ENCODE data around the gene GRIK4. TPM values are rescaled to one million over a fixed set of nuclear protein-coding genes. Genes with fewer than 3 reads are reported as not detected.

The GRIK4 gene
- total RNA-seq, 4 donors from 2014 or later = under 0.01 to 0.69 (median 0.25) TPM

GRCh38 chr11:120676991-120677390 lies 165.4 kb downstream of the GRIK4 start:
- 63 to 82% methylated on average over 3 to 4 of the region's 6 CpGs for WGBS, 2 donors (ENCODE audit: low coverage in 1 of 2)
- TF ChIP-seq POLR2AphosphoS5 (IDR thresholded peaks at IDR 0.05) (no peak), CTCF (IDR thresholded peaks at IDR 0.05) (no peak), EP300 (IDR thresholded peaks at IDR 0.05) (no peak), POLR2A (IDR thresholded peaks at IDR 0.05) (no peak)

DNA sequence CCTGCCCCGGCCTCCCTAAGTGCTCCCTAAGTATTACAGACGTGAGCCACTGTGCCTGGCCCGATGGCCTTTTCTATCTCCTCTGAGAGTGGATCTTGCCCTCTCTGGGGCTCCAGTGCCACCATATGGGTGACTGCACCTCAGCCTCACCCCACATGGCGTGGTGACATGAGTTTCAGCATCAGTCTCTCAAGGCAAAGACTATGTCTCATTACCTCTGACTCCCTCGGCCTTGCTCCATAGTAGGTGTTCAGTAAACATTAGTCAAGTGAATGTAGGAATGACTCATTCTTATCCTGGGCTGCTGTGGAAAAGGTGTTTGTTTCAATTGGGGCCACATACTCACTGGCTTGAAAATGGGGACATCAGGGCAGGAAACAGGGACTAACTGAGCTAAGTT lies 168.8 kb downstream of the GRIK4 start:
- Histone ChIP-seq H3K4me3 (no peak overlapping the region), H3K9me3 (no peaks in the 10 kb centered on the region), H3K27me3 (peaks cover 43% of the 10 kb centered on the region), H3K27ac (no peak overlapping the region), H3K36me3 (no peaks in the 10 kb centered on the region), H3K4me1 (no peaks in the 10 kb centered on the region)
- ATAC-seq = no peak
- 96% methylated on average over 5 of the region's 5 CpGs; no CpG with 5 or more reads in 1 of the 2 donors for WGBS, 2 donors (ENCODE audit: low coverage in 1 of 2)
- no peak for TF ChIP-seq EP300 (IDR thresholded peaks at IDR 0.05)
- no peak for TF ChIP-seq CTCF (IDR thresholded peaks at IDR 0.05)
- no peak for TF ChIP-seq POLR2A (IDR thresholded peaks at IDR 0.05)

More at GRCh38 chr11:120676991-120677390, 165.4 kb downstream of the GRIK4 start:
- Histone ChIP-seq H3K4me3 (no peak overlapping the region), H3K27me3 (peaks cover 22% of the 10 kb centered on the region), H3K27ac (no peak overlapping the region), H3K36me3 (no peaks in the 10 kb centered on the region), H3K9me3 (peaks cover 0 to 3% (median 0%) of the 10 kb centered on the region in 3 donors), H3K4me1 (peaks cover 0 to 7% (median 0%) of the 10 kb centered on the region in 3 donors)
- no peak for ATAC-seq

GRCh38 chr11:120681434-120682331 lies 170.1 kb downstream of the GRIK4 start:
- Histone ChIP-seq H3K9me3 (no peaks in the 10 kb centered on the region), H3K4me3 (no peak overlapping the region), H3K27me3 (peaks cover 48% of the 10 kb centered on the region), H3K4me1 (no peaks in the 10 kb centered on the region), H3K36me3 (no peaks in the 10 kb centered on the region), H3K27ac (no peak overlapping the region)
- TF ChIP-seq CTCF (IDR thresholded peaks at IDR 0.05) (no peak), EP300 (IDR thresholded peaks at IDR 0.05) (no peak), POLR2A (IDR thresholded peaks at IDR 0.05) (no peak), POLR2AphosphoS5 (IDR thresholded peaks at IDR 0.05) (no peak)
- ATAC-seq = no peak
- WGBS, 2 donors (ENCODE audit: low coverage in 1 of 2) = 56 to 62% methylated on average over 7 to 10 of the region's 16 CpGs

DNA sequence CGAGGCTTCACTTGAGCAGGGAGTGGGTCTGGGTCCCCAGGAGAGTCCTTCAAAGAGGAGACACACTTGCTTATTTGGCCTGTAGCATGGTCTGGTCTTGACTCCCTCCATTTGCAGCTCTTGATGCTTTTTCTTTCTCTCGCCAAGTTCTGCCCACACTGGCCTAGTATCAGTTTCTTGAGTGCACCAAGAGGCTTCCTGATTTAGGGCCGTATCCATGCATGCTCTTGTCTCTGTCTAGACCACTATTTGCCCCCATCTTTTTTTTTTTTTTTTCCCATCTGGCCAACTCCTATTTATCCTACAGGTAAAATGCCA lies 170.7 kb downstream of the GRIK4 start:
- H3K9me3 ChIP-seq = no peaks in the 10 kb centered on the region
- no peaks in the 10 kb centered on the region for H3K36me3 ChIP-seq
- peaks cover 48% of the 10 kb centered on the region for H3K27me3 ChIP-seq
- H3K27ac ChIP-seq = no peak overlapping the region
- TF ChIP-seq EP300 (IDR thresholded peaks at IDR 0.05) (no peak), POLR2A (IDR thresholded peaks at IDR 0.05) (no peak), CTCF (IDR thresholded peaks at IDR 0.05) (no peak), POLR2AphosphoS5 (IDR thresholded peaks at IDR 0.05) (no peak)
- H3K4me3 ChIP-seq = no peak overlapping the region
- ATAC-seq = no peak
- 56 to 100% methylated on average over 2 of the region's 3 CpGs for WGBS, 2 donors (ENCODE audit: low coverage in 1 of 2)
- no peaks in the 10 kb centered on the region for H3K4me1 ChIP-seq

DNA sequence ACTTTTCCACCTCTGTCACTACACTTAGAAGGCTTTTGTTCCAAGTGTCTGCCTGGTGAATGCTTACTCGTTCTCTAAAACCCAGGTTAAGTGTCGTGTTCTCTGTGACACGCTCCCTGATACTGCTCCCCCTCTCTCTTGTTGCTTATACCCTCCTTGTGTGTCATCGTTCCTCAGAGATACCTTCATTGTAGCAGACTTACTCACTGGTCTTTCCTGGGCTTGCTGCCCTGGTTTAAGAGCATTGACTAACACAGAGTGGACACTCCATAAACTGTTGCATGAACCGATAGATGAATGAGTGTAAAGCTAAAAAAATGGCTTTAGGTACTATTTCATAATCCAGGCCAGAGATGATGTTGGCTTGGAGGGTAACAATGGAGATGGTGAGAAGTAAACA lies 171.3 kb downstream of the GRIK4 start:
- Histone ChIP-seq H3K4me1 (no peaks in the 10 kb centered on the region), H3K4me3 (no peak overlapping the region), H3K9me3 (no peaks in the 10 kb centered on the region), H3K36me3 (no peaks in the 10 kb centered on the region), H3K27me3 (peaks cover 46% of the 10 kb centered on the region), H3K27ac (no peak overlapping the region)
- TF ChIP-seq CTCF (IDR thresholded peaks at IDR 0.05) = no peak
- TF ChIP-seq POLR2AphosphoS5 (IDR thresholded peaks at IDR 0.05) = no peak
- TF ChIP-seq POLR2A (IDR thresholded peaks at IDR 0.05) = no peak
- TF ChIP-seq EP300 (IDR thresholded peaks at IDR 0.05) = no peak
- 70 to 73% methylated on average over 4 to 5 of the region's 5 CpGs for WGBS, 2 donors (ENCODE audit: low coverage in 1 of 2)
- no peak for ATAC-seq
